ENCODE data around the gene PTPRG. TPM values are rescaled to one million over a fixed set of nuclear protein-coding genes. Genes with fewer than 3 reads are reported as not detected.

Gene PTPRG
- total RNA-seq, 1 experiment from 2014 or later: 11.7 TPM

DNA sequence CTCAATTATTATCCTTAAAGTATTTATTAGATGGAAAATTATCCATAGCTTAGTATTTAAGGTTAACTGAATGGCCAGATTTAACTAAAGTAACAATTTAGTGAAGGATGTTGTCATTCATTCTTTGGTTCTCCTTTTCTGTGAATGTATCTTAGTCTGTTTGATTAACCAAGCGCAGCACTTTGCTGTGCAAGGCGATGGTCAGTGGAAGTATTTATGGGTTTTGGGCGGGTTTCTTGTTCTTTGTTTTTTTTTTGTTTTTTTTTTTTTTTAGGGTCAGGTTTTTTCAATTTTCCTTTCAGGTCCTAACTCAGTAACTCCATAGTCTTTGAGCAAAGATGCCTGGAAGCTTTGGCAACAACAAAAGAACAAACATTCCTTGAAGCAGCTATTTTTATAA is 328.8 kb downstream of the PTPRG start:
- Histone ChIP-seq H3K9me3 (ENCODE audit: low read depth, low read length, poor library complexity, severe bottlenecking) (no peaks in the 10 kb centered on the region), H3K27me3 (replicated peaks; ENCODE audit: insufficient read depth, low read depth, low read length, poor library complexity) (no peaks in the 10 kb centered on the region), H3K4me3 (ENCODE audit: low read depth, low read length, poor library complexity, severe bottlenecking) (no peak overlapping the region), H3K4me1 (ENCODE audit: insufficient read depth, low read length, poor library complexity, severe bottlenecking) (peaks cover 7% of the 10 kb centered on the region), H3K36me3 (ENCODE audit: insufficient read depth, low read length, poor library complexity, severe bottlenecking) (no peaks in the 10 kb centered on the region), H3K27ac (ENCODE audit: low read depth, low read length, poor library complexity, severe bottlenecking) (no peak overlapping the region)
- ChIA-PET CTCF (no interaction called here), POLR2A (ENCODE audit: low non-redundant PET) (interaction anchor here (0.6 kb wide), 1 partner anchor 190 kb away, joined by 3 read pairs; no protein-coding TSS in a partner anchor)
- BruUV-seq (replicated peaks): no TSS peak
- no peak for DNase-seq (ENCODE audit: low spot score)
- intact Hi-C loops (cut with micrococcal nuclease; ENCODE audit: unreplicated experiment): no loop called here
- TF ChIP-seq, protein P1, sequence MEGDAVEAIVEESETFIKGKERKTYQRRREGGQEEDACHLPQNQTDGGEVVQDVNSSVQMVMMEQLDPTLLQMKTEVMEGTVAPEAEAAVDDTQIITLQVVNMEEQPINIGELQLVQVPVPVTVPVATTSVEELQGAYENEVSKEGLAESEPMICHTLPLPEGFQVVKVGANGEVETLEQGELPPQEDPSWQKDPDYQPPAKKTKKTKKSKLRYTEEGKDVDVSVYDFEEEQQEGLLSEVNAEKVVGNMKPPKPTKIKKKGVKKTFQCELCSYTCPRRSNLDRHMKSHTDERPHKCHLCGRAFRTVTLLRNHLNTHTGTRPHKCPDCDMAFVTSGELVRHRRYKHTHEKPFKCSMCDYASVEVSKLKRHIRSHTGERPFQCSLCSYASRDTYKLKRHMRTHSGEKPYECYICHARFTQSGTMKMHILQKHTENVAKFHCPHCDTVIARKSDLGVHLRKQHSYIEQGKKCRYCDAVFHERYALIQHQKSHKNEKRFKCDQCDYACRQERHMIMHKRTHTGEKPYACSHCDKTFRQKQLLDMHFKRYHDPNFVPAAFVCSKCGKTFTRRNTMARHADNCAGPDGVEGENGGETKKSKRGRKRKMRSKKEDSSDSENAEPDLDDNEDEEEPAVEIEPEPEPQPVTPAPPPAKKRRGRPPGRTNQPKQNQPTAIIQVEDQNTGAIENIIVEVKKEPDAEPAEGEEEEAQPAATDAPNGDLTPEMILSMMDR (conservative IDR thresholded peaks at IDR 0.05; ENCODE audit: low read depth, low read length): no peak
- no peak for TF ChIP-seq EZH2 (IDR thresholded peaks at IDR 0.05; ENCODE audit: borderline replicate concordance, low read depth, low read length, poor library complexity, severe bottlenecking)

DNA sequence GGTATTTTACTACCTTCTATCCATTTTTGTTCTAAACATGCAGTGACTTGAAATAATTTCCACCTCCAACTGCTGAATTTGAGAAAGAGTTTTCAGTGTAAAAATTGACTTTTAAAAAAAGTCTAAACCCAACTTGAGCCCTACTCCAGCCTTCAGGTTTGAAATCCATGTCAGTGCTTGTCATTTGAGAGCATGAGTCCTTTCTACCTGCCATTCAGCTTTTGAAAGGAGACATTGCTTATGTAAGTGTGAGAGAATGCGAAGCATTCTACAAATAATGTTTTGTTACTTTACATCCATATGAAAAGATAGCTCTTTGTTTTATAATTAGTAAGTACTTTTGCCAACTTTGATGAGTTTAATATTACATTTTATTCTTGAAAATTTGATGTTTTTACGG is 329.2 kb downstream of the PTPRG start:
- TF ChIP-seq, protein P1 (conservative IDR thresholded peaks at IDR 0.05; ENCODE audit: low read depth, low read length): no peak
- no peak for TF ChIP-seq EZH2 (IDR thresholded peaks at IDR 0.05; ENCODE audit: borderline replicate concordance, low read depth, low read length, poor library complexity, severe bottlenecking)
- ChIA-PET CTCF (no interaction called here), POLR2A (ENCODE audit: low non-redundant PET) (no interaction called here)
- no peaks in the 10 kb centered on the region for H3K36me3 ChIP-seq (ENCODE audit: insufficient read depth, low read length, poor library complexity, severe bottlenecking)
- DNase-seq (ENCODE audit: low spot score): no peak
- H3K9me3 ChIP-seq (ENCODE audit: low read depth, low read length, poor library complexity, severe bottlenecking): no peaks in the 10 kb centered on the region
- BruUV-seq (replicated peaks): no TSS peak
- H3K27ac ChIP-seq (ENCODE audit: low read depth, low read length, poor library complexity, severe bottlenecking): no peak overlapping the region
- no peaks in the 10 kb centered on the region for H3K27me3 ChIP-seq (replicated peaks; ENCODE audit: insufficient read depth, low read depth, low read length, poor library complexity)
- H3K4me1 ChIP-seq (ENCODE audit: insufficient read depth, low read length, poor library complexity, severe bottlenecking): peaks cover 7% of the 10 kb centered on the region
- H3K4me3 ChIP-seq (ENCODE audit: low read depth, low read length, poor library complexity, severe bottlenecking): no peak overlapping the region
- intact Hi-C loops (cut with micrococcal nuclease; ENCODE audit: unreplicated experiment): no loop called here

DNA sequence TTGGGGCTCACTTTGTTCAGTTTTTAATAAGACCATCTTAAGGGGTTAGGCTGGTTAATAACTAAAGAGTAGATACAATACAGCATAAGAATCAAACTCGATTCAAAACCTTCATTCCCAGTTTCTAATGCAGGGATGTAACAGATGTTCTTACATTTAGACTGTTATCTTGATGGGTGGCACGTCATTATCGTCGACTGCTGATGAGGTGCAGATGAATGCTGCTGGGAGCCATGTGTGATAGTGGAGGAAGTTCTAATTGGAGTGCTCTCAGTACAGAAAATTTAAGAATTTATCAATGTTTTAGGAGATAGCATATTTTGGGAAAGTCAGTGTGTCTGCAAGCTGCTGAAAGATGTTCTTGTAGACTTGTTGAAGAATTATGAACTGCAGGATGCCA is 331.5 kb downstream of the PTPRG start:
- no peak for TF ChIP-seq EZH2 (IDR thresholded peaks at IDR 0.05; ENCODE audit: borderline replicate concordance, low read depth, low read length, poor library complexity, severe bottlenecking)
- TF ChIP-seq, protein P1 (conservative IDR thresholded peaks at IDR 0.05; ENCODE audit: low read depth, low read length): no peak
- Histone ChIP-seq H3K4me3 (ENCODE audit: low read depth, low read length, poor library complexity, severe bottlenecking) (no peak overlapping the region), H3K4me1 (ENCODE audit: insufficient read depth, low read length, poor library complexity, severe bottlenecking) (peaks cover 7% of the 10 kb centered on the region), H3K36me3 (ENCODE audit: insufficient read depth, low read length, poor library complexity, severe bottlenecking) (no peaks in the 10 kb centered on the region), H3K27me3 (replicated peaks; ENCODE audit: insufficient read depth, low read depth, low read length, poor library complexity) (no peaks in the 10 kb centered on the region), H3K9me3 (ENCODE audit: low read depth, low read length, poor library complexity, severe bottlenecking) (no peaks in the 10 kb centered on the region), H3K27ac (ENCODE audit: low read depth, low read length, poor library complexity, severe bottlenecking) (no peak overlapping the region)
- no peak for DNase-seq (ENCODE audit: low spot score)
- BruUV-seq (replicated peaks): no TSS peak
- intact Hi-C loops (cut with micrococcal nuclease; ENCODE audit: unreplicated experiment): no loop called here
- ChIA-PET CTCF (no interaction called here), POLR2A (ENCODE audit: low non-redundant PET) (no interaction called here)
